ENCODE measurements around the gene MAU2. TPM values are rescaled to one million over a fixed set of nuclear protein-coding genes. Genes with fewer than 3 reads are reported as not detected.

MAU2 gene
- total RNA-seq, 4 donors from 2014 or later, result 45.1 to 71.1 (median 68.7) TPM

- intact Hi-C loops (cut with DNase I), result no loop called here
- WGBS, 2 donors, result 40 to 96% methylated on average over 1 to 3 of the region's 7 CpGs
Observed at GRCh38 chr19:19343016-19343362, 22.4 kb downstream of the MAU2 start.

GRCh38 chr19:19343762-19344161 is 23.1 kb downstream of the MAU2 start:
- no peaks in the 10 kb centered on the region for H3K9me3 ChIP-seq
- no peak overlapping the region for H3K27ac ChIP-seq
- no peaks in the 10 kb centered on the region for H3K27me3 ChIP-seq
- DNase-seq, result no peak
- intact Hi-C loops (cut with DNase I), result no loop called here
- TF ChIP-seq POLR2A (IDR thresholded peaks at IDR 0.05) (no peak), CTCF (IDR thresholded peaks at IDR 0.05) (no peak)
- H3K4me3 ChIP-seq (replicated peaks in 1 of 3), result no peak overlapping the region
- 93 to 94% methylated on average over 13 to 14 of the region's 14 CpGs for WGBS, 2 donors
- H3K36me3 ChIP-seq, result peaks cover 90 to 93% of the 10 kb centered on the region in 2 donors
- H3K4me1 ChIP-seq, result no peaks in the 10 kb centered on the region

More at GRCh38 chr19:19343016-19343362, 22.4 kb downstream of the MAU2 start:
- H3K27ac ChIP-seq, result no peak overlapping the region
- peaks cover 91 to 93% of the 10 kb centered on the region in 2 donors for H3K36me3 ChIP-seq
- no peak overlapping the region for H3K4me3 ChIP-seq (replicated peaks in 1 of 3)
- H3K27me3 ChIP-seq, result no peaks in the 10 kb centered on the region
- no peaks in the 10 kb centered on the region for H3K9me3 ChIP-seq
- no peak for DNase-seq
- no peaks in the 10 kb centered on the region for H3K4me1 ChIP-seq
- no peak for TF ChIP-seq CTCF (IDR thresholded peaks at IDR 0.05)
- no peak for TF ChIP-seq POLR2A (IDR thresholded peaks at IDR 0.05)

- no peak overlapping the region for H3K4me3 ChIP-seq (replicated peaks in 1 of 3)
- H3K27ac ChIP-seq, result no peak overlapping the region
- no peak for DNase-seq
- peaks cover 90 to 93% of the 10 kb centered on the region in 2 donors for H3K36me3 ChIP-seq
- intact Hi-C loops (cut with DNase I), result no loop called here
- no peaks in the 10 kb centered on the region for H3K27me3 ChIP-seq
- H3K4me1 ChIP-seq, result no peaks in the 10 kb centered on the region
- no peaks in the 10 kb centered on the region for H3K9me3 ChIP-seq
- WGBS, 2 donors, result 97% methylated on average over 18 to 19 of the region's 21 CpGs
- no peak for TF ChIP-seq POLR2A (IDR thresholded peaks at IDR 0.05)
Observed at GRCh38 chr19:19345232-19345631, 24.6 kb downstream of the MAU2 start.

- H3K27me3 ChIP-seq, result no peaks in the 10 kb centered on the region
- no peaks in the 10 kb centered on the region for H3K9me3 ChIP-seq
- H3K27ac ChIP-seq, result no peak overlapping the region
- peaks cover 83 to 95% of the 10 kb centered on the region in 2 donors for H3K36me3 ChIP-seq
- intact Hi-C loops (cut with DNase I), result no loop called here
- H3K4me1 ChIP-seq, result no peaks in the 10 kb centered on the region
- no peak for DNase-seq
- TF ChIP-seq POLR2A (IDR thresholded peaks at IDR 0.05) (no peak), CTCF (IDR thresholded peaks at IDR 0.05) (no peak)
- 91 to 98% methylated on average over 7 to 9 of the region's 11 CpGs for WGBS, 2 donors
- H3K4me3 ChIP-seq (replicated peaks in 1 of 3), result no peak overlapping the region
Observed at GRCh38 chr19:19345970-19346369, 25.3 kb downstream of the MAU2 start.

- Histone ChIP-seq H3K27me3 (no peaks in the 10 kb centered on the region), H3K4me3 (replicated peaks in 1 of 3) (no peak overlapping the region), H3K36me3 (peaks cover 81 to 92% of the 10 kb centered on the region in 2 donors), H3K9me3 (no peaks in the 10 kb centered on the region), H3K27ac (no peak overlapping the region), H3K4me1 (no peaks in the 10 kb centered on the region)
- no peak for DNase-seq
- WGBS, 2 donors, result 91 to 92% methylated on average over 8 to 10 of the region's 10 CpGs
- TF ChIP-seq POLR2A (IDR thresholded peaks at IDR 0.05) (no peak), CTCF (IDR thresholded peaks at IDR 0.05) (no peak)
- intact Hi-C loops (cut with DNase I), result no loop called here
Observed at GRCh38 chr19:19347401-19348110, 26.9 kb downstream of the MAU2 start.
